Measurements from ENCODE around the gene CD200. TPM values are rescaled to one million over a fixed set of nuclear protein-coding genes. Genes with fewer than 3 reads are reported as not detected.

CD200 gene
- total and polyA plus RNA-seq, 10 of the 15 experiments (the other 5 are each of a cell fraction or from before 2014, with no cell fraction given) = 21.2 to 84.3 (median 33.2) TPM

GRCh38 chr3:112297714-112298113 is 35.2 kb upstream of the CD200 start:
- H3K4me1 ChIP-seq (ENCODE audit: control insufficient read depth, insufficient read depth, low read length) = peaks cover 11% of the 10 kb centered on the region
- in situ Hi-C loops (cut with MboI) = no loop called here
- ChIA-PET POLR2A (interaction anchor here (0.6 to 0.8 kb wide), 2 partner anchors 37 to 68 kb away, joined by 3 to 4 read pairs; no protein-coding TSS in a partner anchor), SMC1A (ENCODE audit: uncharacterized antibody, unreplicated experiment) (interaction anchor here (0.6 to 1.7 kb wide), 4 partner anchors 34 to 186 kb away, joined by 4 to 9 read pairs (median 6); no protein-coding TSS in a partner anchor), CTCF (interaction anchor here (0.6 to 6.8 kb wide), 5 partner anchors 41 to 566 kb away, joined by 3 to 142 read pairs (median 3); no protein-coding TSS in a partner anchor), RAD21 (ENCODE audit: unreplicated experiment) (interaction anchor here (0.9 to 1.3 kb wide), 4 partner anchors 22 to 192 kb away, joined by 3 to 7 read pairs (median 5); no protein-coding TSS in a partner anchor)
- intact Hi-C loops (cut with micrococcal nuclease; ENCODE audit: unreplicated experiment) = loop anchor here (10.0 kb wide), 1 partner anchor 677 kb away; the partner anchor contains the start of gene CD200R1
- no peak overlapping the region; the same call in 1 of the 2 replicates for H3K9ac ChIP-seq (ENCODE audit: control insufficient read depth, insufficient read depth, low read length)
- peak overlapping the region; percentile 78 for H2AFZ ChIP-seq (ENCODE audit: control insufficient read depth, low read depth, low read length)
- no peak for DNase-seq (ENCODE audit: low read depth, low spot score)
- peak; percentile 41 for FAIRE-seq
- H3K27me3 ChIP-seq (replicated peaks in 1 of 2; ENCODE audit: control insufficient read depth in 2 of 2, insufficient read depth in 2 of 2, low read length in 1 of 2) = no peaks in the 10 kb centered on the region
- no peaks in the 10 kb centered on the region for H3K79me2 ChIP-seq (ENCODE audit: control insufficient read depth, insufficient read depth, low read length)
- no TSS peak for BruUV-seq (replicated peaks)
- peak overlapping the region; percentile 66 for H3K4me2 ChIP-seq (ENCODE audit: control insufficient read depth, insufficient read depth)
- peak overlapping the region; percentile 41; the same call in 1 of the 2 replicates for H3K4me3 ChIP-seq
- H3K36me3 ChIP-seq (ENCODE audit: control insufficient read depth in 2 of 2, insufficient read depth in 2 of 2, low read length in 1 of 2) = no peaks in the 10 kb centered on the region
- no peaks in the 10 kb centered on the region for H4K20me1 ChIP-seq (ENCODE audit: control insufficient read depth, insufficient read depth)
- H3K9me3 ChIP-seq (replicated peaks; ENCODE audit: control insufficient read depth, insufficient read depth, low read length) = peaks cover 1% of the 10 kb centered on the region; the same call in 1 of the 3 replicates
- peak overlapping the region; percentile 57 for H3K27ac ChIP-seq (ENCODE audit: control insufficient read depth, insufficient read depth)
- peak; percentile 50 for ATAC-seq
- TF ChIP-seq BRCA1 (IDR thresholded peaks at IDR 0.05; ENCODE audit: low read depth, low read length) (no peak), MEF2A (IDR thresholded peaks at IDR 0.05; ENCODE audit: insufficient read depth, low read depth, low read length) (peak; percentile 75; the same call in 1 of the 2 replicates), RELA (IDR thresholded peaks at IDR 0.05; ENCODE audit: borderline replicate concordance, partially characterized antibody) (no peak), ATF2 (IDR thresholded peaks at IDR 0.05; ENCODE audit: low read length) (0 out of 2 replicates have a peak, but pooled peaks have one; percentile 21), MEF2B (IDR thresholded peaks at IDR 0.05; ENCODE audit: partially characterized antibody, poor library complexity, severe bottlenecking) (peak; percentile 36), TAF1 (IDR thresholded peaks at IDR 0.05; ENCODE audit: borderline replicate concordance, low read depth, low read length) (no peak), KAT2A (conservative IDR thresholded peaks at IDR 0.05; ENCODE audit: control insufficient read depth, low read depth, low read length) (no peak), MLLT1 (IDR thresholded peaks at IDR 0.05) (0 out of 2 replicates have a peak, but pooled peaks have one; percentile 1), ASH2L (IDR thresholded peaks at IDR 0.05; ENCODE audit: borderline replicate concordance, low read depth) (no peak), ZBTB33 (IDR thresholded peaks at IDR 0.05) (no peak), NFIC (IDR thresholded peaks at IDR 0.05; ENCODE audit: low read depth, low read length) (0 out of 2 replicates have a peak, but pooled peaks have one; percentile 55), KLF5 (IDR thresholded peaks at IDR 0.05; ENCODE audit: partially characterized antibody) (no peak), POLR2AphosphoS2 (IDR thresholded peaks at IDR 0.05; ENCODE audit: low read depth, low read length) (no peak), ZBTB40 (IDR thresholded peaks at IDR 0.05; ENCODE audit: borderline replicate concordance) (peak; percentile 67)

Data from GM12878 (cell line).